ENCODE measurements around the gene CTXN2.

Gene CTXN2

DNA sequence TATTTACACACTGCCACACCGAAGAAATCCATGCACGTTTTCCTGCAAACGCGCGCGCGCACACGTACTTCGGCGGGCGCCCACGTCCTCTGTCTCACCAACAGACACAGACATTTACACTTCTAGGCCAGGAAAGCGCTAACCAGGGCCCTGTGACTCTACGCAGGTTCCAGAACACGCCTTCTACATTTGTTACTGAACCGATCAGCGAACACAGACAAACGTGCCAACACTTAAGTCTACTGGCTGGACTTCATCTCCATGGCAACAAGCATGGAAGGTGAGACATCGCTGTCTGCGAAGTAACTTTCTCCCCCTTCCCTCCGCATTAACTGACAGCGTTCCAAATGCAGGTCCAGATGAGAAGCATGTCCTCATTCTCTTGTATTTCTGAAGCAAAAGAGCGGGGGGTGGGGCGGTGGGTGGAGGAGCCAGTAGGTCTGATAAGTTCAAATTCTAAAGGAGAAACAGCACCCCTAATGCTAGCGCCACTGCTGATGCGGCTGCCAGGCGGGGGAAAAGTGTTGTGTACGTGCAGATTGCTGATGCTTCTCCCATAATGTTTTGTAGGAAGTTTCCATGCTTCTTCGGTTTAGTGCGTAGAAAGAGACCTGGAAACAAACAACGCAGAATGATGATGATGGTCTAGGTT lies at the start of gene CTXN2:
Gene CTXN2, plus strand, starts transcription at position 92 of the 652 bp plus-strand sequence. CDS start 9,636 bp downstream, outside the sequence.
- Mint-ChIP-seq H3K9me3 (peaks cover 16% of the 10 kb centered on the region), H3K27me3 (peaks cover 38% of the 10 kb centered on the region), H3K4me3 (no peak within 1 kb of the TSS), H3K4me1 (no peaks in the 10 kb centered on the region), H3K27ac (no peak within 1 kb of the TSS), H3K36me3 (peaks cover 1% of the 10 kb centered on the region)

DNA sequence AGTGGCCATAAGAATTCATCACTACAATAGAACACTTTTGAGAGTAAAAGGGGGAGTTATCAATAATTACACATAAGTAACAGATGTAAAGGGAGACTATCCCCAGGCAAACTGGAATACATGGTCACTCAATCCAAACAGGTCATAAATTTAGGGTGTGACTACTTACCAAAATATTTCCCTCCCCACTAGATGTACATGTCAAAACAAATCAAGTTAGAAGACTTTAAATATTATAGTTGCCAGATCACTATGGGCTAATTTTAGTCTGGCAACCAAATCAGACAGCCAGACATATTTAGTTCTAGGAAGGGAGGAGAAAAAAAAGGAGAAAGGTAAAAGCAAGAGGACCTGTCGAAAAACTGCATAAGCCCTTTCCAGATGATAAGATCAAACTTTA lies 47.6 kb upstream of the CTXN2 start:
- no peak overlapping the region for H3K4me3 Mint-ChIP-seq
- H3K9me3 Mint-ChIP-seq, result no peaks in the 10 kb centered on the region
- no peaks in the 10 kb centered on the region for H3K27me3 Mint-ChIP-seq
- no peaks in the 10 kb centered on the region for H3K36me3 Mint-ChIP-seq
- H3K4me1 Mint-ChIP-seq, result no peaks in the 10 kb centered on the region
- no peak overlapping the region for H3K27ac Mint-ChIP-seq

DNA sequence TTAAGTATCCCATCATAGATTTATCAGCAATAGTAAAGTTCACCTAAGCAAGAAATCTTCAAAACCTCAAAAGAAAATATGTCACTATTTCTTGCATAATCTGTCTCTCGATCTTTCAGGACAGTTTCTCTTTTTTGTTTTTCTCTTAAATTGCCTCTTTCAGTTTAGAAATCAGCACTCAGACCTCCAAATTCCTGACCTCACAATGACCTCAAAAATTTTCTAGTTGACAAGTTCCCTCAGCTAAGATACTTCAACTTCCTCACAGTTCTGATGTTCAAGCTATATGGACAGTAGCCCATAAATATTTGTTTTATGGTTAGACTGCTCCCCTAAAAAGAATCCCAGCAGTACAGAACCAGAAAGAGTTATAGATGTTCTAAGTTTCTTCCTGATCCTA lies 46.6 kb upstream of the CTXN2 start:
- H3K27me3 Mint-ChIP-seq, result no peaks in the 10 kb centered on the region
- H3K27ac Mint-ChIP-seq, result no peak overlapping the region
- no peaks in the 10 kb centered on the region for H3K4me1 Mint-ChIP-seq

DNA sequence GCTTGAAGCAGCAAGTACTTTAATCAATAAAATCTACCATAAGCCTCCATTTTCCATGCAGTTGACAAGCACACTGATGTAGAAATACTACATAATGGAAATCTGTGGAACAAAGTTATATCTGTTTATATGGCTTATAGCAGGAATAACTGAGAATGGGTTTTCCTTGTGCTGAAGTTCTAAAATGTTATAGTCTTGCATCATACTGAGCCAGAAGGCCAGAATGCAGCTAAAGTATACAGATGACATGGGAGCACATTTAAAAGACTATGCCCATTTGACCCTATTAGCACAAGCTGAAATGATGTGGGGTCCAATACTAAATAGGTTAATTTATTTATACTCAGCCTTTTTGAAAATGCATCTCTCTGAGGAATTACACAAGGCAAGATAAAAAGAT lies 45.5 kb upstream of the CTXN2 start:
- Mint-ChIP-seq H3K27me3 (no peaks in the 10 kb centered on the region), H3K9me3 (no peaks in the 10 kb centered on the region), H3K4me1 (no peaks in the 10 kb centered on the region), H3K36me3 (no peaks in the 10 kb centered on the region), H3K4me3 (no peak overlapping the region), H3K27ac (no peak overlapping the region)

More for the DNA sequence above, 46.6 kb upstream of the CTXN2 start:
- Mint-ChIP-seq H3K36me3 (no peaks in the 10 kb centered on the region), H3K9me3 (no peaks in the 10 kb centered on the region), H3K4me3 (no peak overlapping the region)

DNA sequence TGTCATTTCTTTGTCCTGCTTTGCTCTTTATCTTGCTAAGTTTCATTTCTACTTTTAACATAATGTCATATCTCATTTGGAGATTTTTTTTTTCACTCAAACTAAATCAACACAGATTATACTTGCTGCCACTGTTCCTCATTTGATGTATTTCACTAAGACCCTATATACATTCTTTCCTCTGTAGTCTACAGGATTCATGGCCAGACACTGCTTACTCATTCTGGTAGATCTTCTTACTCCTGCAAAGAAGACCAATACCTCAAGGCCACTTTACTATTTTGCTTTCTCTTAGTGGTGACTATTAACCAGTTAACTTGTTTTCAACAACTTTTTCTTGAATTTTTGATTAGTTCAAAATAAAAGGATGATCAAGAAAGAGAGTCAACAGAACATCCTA lies 44.1 kb upstream of the CTXN2 start:
- H3K9me3 Mint-ChIP-seq, result no peaks in the 10 kb centered on the region

DNA sequence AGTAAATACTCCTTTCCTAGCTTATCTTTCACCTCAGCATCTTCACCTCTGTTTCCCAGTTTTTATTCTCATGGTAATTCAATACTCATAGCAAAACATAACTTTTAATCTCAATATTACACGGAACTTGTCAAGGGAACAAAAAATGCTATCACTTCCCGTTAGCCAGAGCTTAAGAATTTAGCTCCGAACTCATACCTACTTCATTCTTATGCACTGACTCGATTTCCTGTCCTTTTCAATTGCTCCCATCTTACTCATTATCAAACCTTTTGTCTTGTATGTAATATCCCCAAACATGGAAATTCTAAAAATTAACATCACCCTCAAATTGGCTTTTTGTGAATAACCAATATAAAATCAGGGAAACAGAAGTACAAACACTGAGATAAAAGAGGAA lies 41.6 kb upstream of the CTXN2 start:
- H3K27me3 Mint-ChIP-seq, result no peaks in the 10 kb centered on the region

More for the DNA sequence above, 44.1 kb upstream of the CTXN2 start:
- H3K27ac Mint-ChIP-seq, result no peak overlapping the region
- H3K36me3 Mint-ChIP-seq, result peaks cover 3% of the 10 kb centered on the region
- H3K4me3 Mint-ChIP-seq, result no peak overlapping the region
- H3K4me1 Mint-ChIP-seq, result no peaks in the 10 kb centered on the region
- H3K27me3 Mint-ChIP-seq, result no peaks in the 10 kb centered on the region

DNA sequence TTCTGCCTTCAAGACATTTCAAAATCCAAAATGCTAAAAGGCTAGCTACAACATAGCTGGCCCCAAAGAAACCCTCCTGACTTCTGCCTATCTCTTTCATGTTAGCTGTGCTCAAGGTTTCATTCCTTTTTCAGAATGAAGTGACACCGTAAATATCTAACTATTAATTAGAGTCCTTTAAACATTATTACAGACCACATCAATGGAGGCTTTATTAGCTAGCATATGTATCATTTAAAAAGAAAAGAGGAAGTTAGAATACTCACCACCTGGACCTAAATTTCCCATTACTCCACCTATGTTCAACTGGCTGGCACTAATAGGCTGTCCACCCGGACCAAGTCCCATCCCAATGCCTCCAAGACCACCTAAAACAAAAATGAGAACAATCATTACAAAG lies 37.9 kb upstream of the CTXN2 start:
- Mint-ChIP-seq H3K4me1 (no peaks in the 10 kb centered on the region), H3K36me3 (peaks cover 4% of the 10 kb centered on the region), H3K27me3 (no peaks in the 10 kb centered on the region), H3K9me3 (no peaks in the 10 kb centered on the region), H3K27ac (no peak overlapping the region), H3K4me3 (no peak overlapping the region)

More for the DNA sequence above, 41.6 kb upstream of the CTXN2 start:
- Mint-ChIP-seq H3K4me1 (no peaks in the 10 kb centered on the region), H3K36me3 (peaks cover 4% of the 10 kb centered on the region), H3K9me3 (no peaks in the 10 kb centered on the region), H3K27ac (no peak overlapping the region), H3K4me3 (no peak overlapping the region)

DNA sequence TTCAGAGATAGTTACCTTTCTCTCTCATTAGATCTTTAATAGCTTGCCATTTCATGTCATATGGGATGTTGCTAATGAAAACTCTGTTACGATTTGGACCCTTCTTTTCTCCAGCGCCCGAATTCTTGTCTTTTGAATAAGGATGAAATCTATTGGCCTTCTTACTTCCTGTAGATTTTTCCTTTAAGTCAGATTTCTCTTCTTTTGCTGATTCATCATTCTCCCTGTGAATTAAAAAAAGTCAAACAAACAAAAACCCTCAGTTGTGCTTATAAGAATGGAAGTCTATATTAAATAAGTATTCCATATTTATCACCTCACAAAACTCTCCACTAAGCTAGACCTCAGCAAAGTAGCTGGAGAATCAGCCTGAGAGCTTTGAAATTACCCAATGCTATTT lies 22.8 kb upstream of the CTXN2 start:
- H3K4me3 Mint-ChIP-seq, result no peak overlapping the region
- H3K4me1 Mint-ChIP-seq, result peaks cover 3% of the 10 kb centered on the region
- H3K27me3 Mint-ChIP-seq, result no peaks in the 10 kb centered on the region
- peaks cover 13% of the 10 kb centered on the region for H3K9me3 Mint-ChIP-seq
- H3K36me3 Mint-ChIP-seq, result peaks cover 8% of the 10 kb centered on the region
- no peak overlapping the region for H3K27ac Mint-ChIP-seq

DNA sequence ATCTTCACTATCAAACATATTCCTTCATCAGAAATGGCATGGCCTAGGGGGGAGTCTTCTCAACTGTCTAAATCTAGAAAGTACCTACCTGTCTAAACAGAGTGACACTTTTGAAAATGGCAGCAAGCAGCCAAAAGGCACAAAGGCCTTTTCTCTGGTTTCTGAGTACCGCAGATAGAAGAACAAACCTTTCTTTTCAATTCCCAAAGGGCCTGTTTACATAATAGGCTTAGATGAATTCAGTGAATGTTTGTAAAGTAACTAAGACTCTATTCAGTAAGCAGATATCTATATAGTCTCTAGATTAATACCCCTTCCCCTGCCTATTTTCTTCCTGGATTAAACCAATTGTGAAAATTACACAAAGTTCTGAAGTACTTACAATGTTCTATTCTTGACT lies 20.5 kb upstream of the CTXN2 start:
- Mint-ChIP-seq H3K27ac (no peak overlapping the region), H3K4me1 (peaks cover 4% of the 10 kb centered on the region), H3K36me3 (peaks cover 13% of the 10 kb centered on the region), H3K9me3 (peaks cover 20% of the 10 kb centered on the region), H3K4me3 (no peak overlapping the region), H3K27me3 (peaks cover 2% of the 10 kb centered on the region)

DNA sequence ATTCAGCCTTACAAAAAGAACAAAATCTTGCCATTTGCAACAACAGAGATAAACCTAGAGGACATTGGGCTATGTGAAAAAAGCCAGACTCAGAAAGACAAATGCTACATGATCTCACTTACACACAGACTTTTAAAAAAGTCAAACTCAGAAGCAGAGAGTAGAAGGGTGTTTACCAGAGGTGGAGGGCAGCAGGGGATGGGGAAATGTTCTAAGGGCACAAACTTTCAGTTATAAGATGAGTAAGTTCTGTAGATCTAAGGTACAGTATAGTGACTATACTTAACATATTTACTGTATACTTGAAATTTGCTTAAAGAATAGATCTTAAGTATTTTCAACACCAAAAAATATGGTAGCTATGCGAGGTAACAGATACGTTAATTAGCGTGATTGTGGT lies 16.3 kb upstream of the CTXN2 start:
- Mint-ChIP-seq H3K9me3 (peaks cover 16% of the 10 kb centered on the region), H3K4me1 (peaks cover 18% of the 10 kb centered on the region), H3K27me3 (peaks cover 11% of the 10 kb centered on the region), H3K36me3 (peaks cover 8% of the 10 kb centered on the region), H3K27ac (no peak overlapping the region), H3K4me3 (no peak overlapping the region)

DNA sequence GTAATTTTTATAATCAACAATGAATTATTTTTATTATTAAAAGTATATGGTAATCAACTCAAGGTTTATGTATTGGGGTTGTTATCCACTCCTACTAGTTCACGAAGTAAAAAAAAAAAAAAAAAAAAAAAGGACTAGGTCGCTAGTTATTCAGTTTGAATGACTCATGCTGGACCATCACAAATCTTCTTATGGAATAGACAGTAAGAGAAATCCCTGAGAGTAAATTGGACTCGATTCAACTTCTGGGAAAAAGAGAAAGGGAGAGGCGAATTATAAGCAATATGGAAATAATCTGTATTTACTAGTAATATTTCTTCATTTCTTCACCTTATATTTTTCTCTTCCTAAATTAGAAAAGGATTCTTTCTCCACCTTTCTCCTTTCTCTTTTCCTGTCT lies 15.4 kb upstream of the CTXN2 start:
- peaks cover 16% of the 10 kb centered on the region for H3K9me3 Mint-ChIP-seq
- no peak overlapping the region for H3K27ac Mint-ChIP-seq
- peaks cover 8% of the 10 kb centered on the region for H3K36me3 Mint-ChIP-seq

DNA sequence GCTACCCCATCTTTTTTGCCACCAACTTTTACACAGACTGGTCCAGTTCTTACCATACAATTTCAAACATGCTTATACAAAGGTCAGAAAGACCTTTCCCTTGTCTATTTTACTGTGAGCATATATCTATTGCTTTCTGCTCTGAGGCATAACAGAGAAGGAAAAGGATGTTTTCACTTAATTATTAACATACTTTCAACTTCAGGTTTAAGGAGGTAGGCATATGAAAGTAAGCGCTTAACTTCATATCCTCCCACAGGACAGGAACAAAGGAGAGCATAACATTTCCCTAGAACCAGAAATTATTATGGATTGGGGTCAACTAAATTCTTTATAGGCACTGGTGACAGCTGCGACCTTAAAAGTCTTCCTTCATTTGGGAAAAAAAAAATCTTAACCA lies 14.5 kb upstream of the CTXN2 start:
- Mint-ChIP-seq H3K36me3 (peaks cover 8% of the 10 kb centered on the region), H3K4me1 (peaks cover 18% of the 10 kb centered on the region), H3K27ac (no peak overlapping the region), H3K4me3 (peak overlapping the region; percentile 92), H3K9me3 (peaks cover 16% of the 10 kb centered on the region), H3K27me3 (peaks cover 12% of the 10 kb centered on the region)

More for the DNA sequence above, 15.4 kb upstream of the CTXN2 start:
- H3K27me3 Mint-ChIP-seq, result peaks cover 11% of the 10 kb centered on the region
- H3K4me1 Mint-ChIP-seq, result peaks cover 18% of the 10 kb centered on the region
- H3K4me3 Mint-ChIP-seq, result no peak overlapping the region

DNA sequence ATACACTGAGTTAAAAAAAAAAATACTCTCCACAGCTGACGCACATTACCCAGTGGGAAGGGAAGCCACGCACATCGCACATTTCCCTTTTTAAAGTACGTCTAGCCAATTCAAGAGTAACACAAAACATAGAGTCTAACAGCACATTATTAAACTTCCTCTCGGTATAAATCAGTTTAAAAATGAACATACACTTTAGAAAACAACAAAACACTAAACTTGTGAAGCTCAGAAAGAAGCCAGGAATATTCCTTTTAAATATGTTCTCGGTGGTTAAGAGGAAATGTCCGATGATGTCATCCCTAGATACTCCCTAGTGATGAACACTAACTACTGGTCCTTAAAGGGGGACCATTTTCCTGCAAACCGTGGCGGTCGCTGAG lies 14.1 kb upstream of the CTXN2 start:
- Mint-ChIP-seq H3K27ac (peak overlapping the region; percentile 87), H3K4me1 (peaks cover 18% of the 10 kb centered on the region), H3K4me3 (peak overlapping the region; percentile 92), H3K36me3 (peaks cover 6% of the 10 kb centered on the region), H3K27me3 (peaks cover 13% of the 10 kb centered on the region), H3K9me3 (peaks cover 16% of the 10 kb centered on the region)

DNA sequence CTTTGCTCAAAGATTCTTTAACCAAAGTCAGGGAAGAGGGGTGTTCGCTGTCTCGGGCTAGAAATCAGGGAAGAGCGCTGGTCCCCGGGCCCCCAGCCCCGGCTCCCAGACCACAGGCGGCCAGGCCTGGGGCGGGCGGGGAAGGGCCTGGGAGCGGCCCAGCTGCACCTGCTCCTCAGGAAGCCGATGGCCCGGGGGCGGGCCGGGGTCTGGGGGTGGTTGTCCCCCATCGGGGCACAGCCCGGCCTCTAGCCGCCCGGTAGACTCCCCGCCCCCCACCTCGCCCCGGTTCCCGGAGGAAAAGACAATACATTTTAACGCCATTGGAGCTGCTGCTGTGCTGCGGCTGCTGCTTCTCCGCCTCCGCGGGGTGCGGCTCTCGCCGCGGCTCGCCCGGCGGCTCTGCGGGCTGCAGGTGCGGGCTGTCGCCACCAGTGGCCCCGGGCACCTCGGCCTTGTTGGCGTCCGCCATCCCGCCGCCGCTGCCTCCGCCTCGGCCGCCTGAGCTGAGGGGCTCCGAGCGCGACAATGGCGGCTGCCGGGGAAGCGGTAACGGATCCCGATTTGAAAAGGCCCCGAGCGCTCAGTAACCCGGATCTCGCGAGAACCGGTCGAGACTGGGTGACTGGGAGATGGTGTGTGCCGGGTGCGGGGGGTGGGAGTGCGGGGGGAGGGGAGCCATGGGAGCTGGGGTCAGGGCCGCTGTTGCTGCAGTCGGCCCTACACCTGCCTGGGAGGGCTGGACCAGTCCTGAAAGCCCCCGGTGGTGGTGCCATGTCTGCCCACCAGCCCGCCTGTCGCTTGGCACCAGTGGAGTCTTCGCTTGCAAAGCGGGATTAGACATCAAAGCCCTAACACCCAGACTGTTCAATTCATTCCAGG lies 13.5 kb upstream of the CTXN2 start, which contains the start of gene MYEF2:
Gene MYEF2, minus strand, starts transcription at position 530 of the 882 bp plus-strand sequence. Its CDS starts 58 bp downstream, at position 472.
- H3K4me3 Mint-ChIP-seq, result peak within 1 kb of the TSS; percentile 92
- peaks cover 14% of the 10 kb centered on the region for H3K9me3 Mint-ChIP-seq

DNA sequence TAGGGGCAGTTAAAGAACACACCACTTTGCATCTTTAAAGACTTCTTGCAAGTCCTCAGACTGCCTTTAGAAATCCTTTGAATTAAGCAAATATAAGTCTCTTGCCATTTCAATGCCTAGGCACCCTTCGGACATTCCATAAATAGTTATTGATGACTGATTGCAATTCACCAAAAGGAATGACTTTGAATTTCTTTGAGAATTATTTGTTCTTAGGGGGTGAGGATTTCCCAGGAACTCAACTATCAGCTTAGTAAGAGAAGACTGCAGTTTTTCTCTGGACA lies 12.9 kb upstream of the CTXN2 start:
- Mint-ChIP-seq H3K4me1 (peaks cover 15% of the 10 kb centered on the region), H3K4me3 (peak overlapping the region; percentile 57), H3K36me3 (peaks cover 5% of the 10 kb centered on the region), H3K27me3 (peaks cover 13% of the 10 kb centered on the region), H3K9me3 (peaks cover 8% of the 10 kb centered on the region), H3K27ac (no peak overlapping the region)

More for the DNA sequence above, 13.5 kb upstream of the CTXN2 start, which contains the start of gene MYEF2:
- H3K27me3 Mint-ChIP-seq, result peaks cover 13% of the 10 kb centered on the region
- peaks cover 5% of the 10 kb centered on the region for H3K36me3 Mint-ChIP-seq
- peak within 1 kb of the TSS; percentile 87 for H3K27ac Mint-ChIP-seq
- H3K4me1 Mint-ChIP-seq, result peaks cover 18% of the 10 kb centered on the region

DNA sequence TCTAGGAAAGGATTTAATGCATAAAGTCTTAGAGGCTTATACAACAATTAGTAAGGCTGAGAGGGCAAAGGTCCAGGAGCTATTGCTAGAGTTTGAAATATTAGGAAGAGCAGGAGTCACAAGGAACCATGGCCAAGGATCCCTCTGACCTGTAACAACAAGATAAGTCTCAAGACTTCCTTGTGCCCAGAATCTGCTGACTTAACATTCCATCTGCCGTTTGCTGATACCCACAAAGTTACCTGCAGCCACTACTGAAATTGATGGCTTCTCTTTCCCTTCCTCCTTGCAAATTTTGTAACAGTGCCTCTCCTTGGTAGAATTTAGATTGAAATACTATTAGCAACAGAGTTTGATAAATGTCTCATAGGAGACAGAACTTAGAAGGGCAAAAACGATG lies 8.7 kb upstream of the CTXN2 start:
- no peak overlapping the region for H3K27ac Mint-ChIP-seq
- H3K9me3 Mint-ChIP-seq, result peaks cover 5% of the 10 kb centered on the region
- H3K4me3 Mint-ChIP-seq, result no peak overlapping the region
- peaks cover 15% of the 10 kb centered on the region for H3K27me3 Mint-ChIP-seq
- no peaks in the 10 kb centered on the region for H3K36me3 Mint-ChIP-seq
- no peaks in the 10 kb centered on the region for H3K4me1 Mint-ChIP-seq
